A549 treated with GW870086 at 1 μM for 4 hours (cell line): ENCODE results near the gene HSPA2. TPM values are rescaled to one million over a fixed set of nuclear protein-coding genes. Genes with fewer than 3 reads are reported as not detected.

Experiments
- total RNA-seq: library from RNA; stranded (reverse); fragments of 200-300 nt; extraction: Qiagen RNA extraction; gene quantifications from 5 replicates; pipeline ENCODE4 v1.2.3, GENCODE V29; 2022; ENCODE audit warnings: low read depth

Gene HSPA2
- total RNA-seq, result 34.1 to 40.2 TPM (median 36.5 TPM) in 5 replicates

GRCh38 chr14:64540208-64541202 lies at the start of gene HSPA2:
Gene HSPA2 (plus strand): TSS chr14:64540741. CDS start chr14:64540850, 109 bp downstream.

GRCh38 chr14:64503434-64504309 lies 36.9 kb upstream of the HSPA2 start, which contains the start of gene ZBTB25:
Gene ZBTB25 (minus strand): TSS chr14:64503838. CDS start chr14:64490533, 13,305 bp downstream.

DNA sequence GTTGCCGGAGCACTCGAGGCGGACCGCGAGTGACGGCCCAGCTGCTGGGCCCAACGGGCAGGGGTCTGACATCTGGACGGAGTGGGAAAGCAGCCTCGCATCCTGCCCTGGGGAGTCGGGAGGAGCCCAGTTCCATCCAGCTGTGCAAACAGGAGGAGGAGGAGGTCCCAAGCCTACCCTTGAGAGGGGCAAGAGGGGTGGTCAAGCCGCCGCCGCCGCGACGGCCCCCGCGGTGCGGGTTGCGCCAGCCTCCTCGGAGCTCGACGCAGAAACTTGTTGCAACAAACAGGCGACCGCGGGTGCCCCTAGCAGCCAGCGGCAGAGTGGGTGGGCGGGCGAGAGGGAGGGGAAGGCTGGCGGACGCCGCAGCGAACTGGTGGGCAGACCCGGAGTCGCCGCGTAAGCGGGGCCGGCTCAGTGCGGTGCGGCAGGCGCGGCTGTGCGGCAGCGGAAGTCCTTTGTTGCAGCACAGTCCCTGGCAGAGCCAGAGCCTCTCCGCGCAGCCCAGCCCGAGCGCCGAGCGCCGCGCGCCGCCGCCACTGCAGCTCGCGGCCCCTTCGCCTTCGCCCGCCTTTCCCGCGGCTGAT lies 36.1 kb upstream of the HSPA2 start, which contains the start of gene ZBTB1:
TSS of gene ZBTB1 (plus strand) at position 461 of the 587 bp plus-strand sequence. CDS start 16,735 bp downstream, outside the sequence.

GRCh38 chr14:64549791-64550620 lies 9.5 kb downstream of the HSPA2 start, which contains the start of gene PPP1R36:
Gene PPP1R36 (plus strand): TSS chr14:64549961. CDS start chr14:64549998, 37 bp downstream.

Other genes with a start within 250 kb of the HSPA2 start
- gene ESR2, start 246.4 kb upstream of the HSPA2 start, total RNA-seq, result 0.09 to 0.29 TPM (median 0.13 TPM) in 4 of 5 replicates, not detected in the other
- gene MTHFD1, start 152.4 kb upstream of the HSPA2 start, total RNA-seq, result 104 to 116 TPM (median 115 TPM) in 5 replicates
- gene AKAP5, start 75.2 kb upstream of the HSPA2 start, total RNA-seq, result 0.30 to 0.50 TPM (median 0.37 TPM) in 5 replicates
- 3.7 to 6.4 TPM (median 5.7 TPM) in 5 replicates for gene ZBTB25, start 36.9 kb upstream of the HSPA2 start, total RNA-seq
- 21.1 to 23.4 TPM (median 23.1 TPM) in 5 replicates for gene ZBTB1, start 36.0 kb upstream of the HSPA2 start, total RNA-seq
- 0.15 to 0.65 TPM (median 0.29 TPM) in 5 replicates for gene PPP1R36, start 9.2 kb downstream of the HSPA2 start, total RNA-seq
- gene PLEKHG3, start 163.7 kb downstream of the HSPA2 start, total RNA-seq, result 21.0 to 34.4 TPM (median 31.7 TPM) in 5 replicates